Glutamatergic neuron (in vitro differentiated cells): Measurements from ENCODE around the gene SLC45A2. TPM values are rescaled to one million over a fixed set of nuclear protein-coding genes. Genes with fewer than 3 reads are reported as not detected.
"Not testable (repeated sequence)": the region's sequence is repeated elsewhere in the genome, so short reads cannot be mapped to it uniquely, and the experiment has no call there.

ENCODE experiments used
- DNase-seq: peaks from one replicate; pipeline ENCODE4 v3.0.0; 2022
- H3K27ac Mint-ChIP-seq: one replicate; pipeline ENCODE4 v1.8.0; 2020; ENCODE audit warnings: mild to moderate bottlenecking, mixed read lengths, inconsistent platforms; ENCODE audit not compliant: unreplicated experiment
- H3K27me3 Mint-ChIP-seq: one replicate; pipeline ENCODE4 v1.8.0; 2020; ENCODE audit warnings: mild to moderate bottlenecking, moderate library complexity, mixed read lengths, inconsistent platforms; ENCODE audit not compliant: unreplicated experiment
- H3K36me3 Mint-ChIP-seq: one replicate; pipeline ENCODE4 v1.8.0; 2020; ENCODE audit warnings: mild to moderate bottlenecking, mixed read lengths, inconsistent platforms; ENCODE audit not compliant: unreplicated experiment
- H3K4me1 Mint-ChIP-seq: one replicate; pipeline ENCODE4 v1.8.0; 2020; ENCODE audit warnings: mild to moderate bottlenecking, low read depth, mixed read lengths, inconsistent platforms; ENCODE audit not compliant: unreplicated experiment
- H3K4me3 Mint-ChIP-seq: one replicate; pipeline ENCODE4 v1.8.0; 2020; ENCODE audit warnings: mild to moderate bottlenecking, mixed read lengths, inconsistent platforms; ENCODE audit not compliant: unreplicated experiment
- H3K9me3 Mint-ChIP-seq: one replicate; pipeline ENCODE4 v1.8.0; 2020; ENCODE audit warnings: mild to moderate bottlenecking, moderate library complexity, mixed read lengths, inconsistent platforms; ENCODE audit not compliant: unreplicated experiment
- CTCF ChIP-seq: fragments of 200-600 bp; sonication (generic); IDR thresholded peaks from one replicate; pipeline ENCODE4 v1.5.0; 2021; ENCODE audit not compliant: partially characterized antibody, unreplicated experiment
- total RNA-seq: library from RNA; stranded (reverse); fragmentation: NEBNext Ultra II Directional; extraction: Animal tissue kit (Norgen Biotek cat#: 25700); gene quantifications from one replicate; pipeline ENCODE4 v1.2.1, GENCODE V29; 2021; ENCODE audit not compliant: unreplicated experiment

Gene SLC45A2
- total RNA-seq, 1 donor from 2014 or later: 0.76 TPM

DNA sequence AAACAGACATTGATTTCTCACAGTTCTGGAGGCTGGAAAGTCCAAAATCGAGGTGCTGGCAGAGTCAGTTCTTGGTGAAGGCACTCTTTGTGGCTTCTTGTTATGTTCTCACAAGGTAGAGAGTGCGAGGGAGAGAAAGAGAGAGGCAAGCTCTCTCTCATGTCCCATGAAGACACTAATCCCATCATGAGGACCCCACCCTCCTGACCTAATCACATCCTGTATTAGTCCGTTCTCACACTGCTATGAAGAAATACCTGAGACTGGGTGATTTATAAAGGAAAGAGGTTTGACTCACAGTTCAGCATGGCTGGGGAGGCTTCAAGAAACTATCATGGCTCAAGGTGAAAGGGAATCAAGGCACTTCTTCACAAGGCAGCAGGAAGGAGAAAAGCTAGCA, 29.1 kb upstream of the SLC45A2 start:
- H3K4me3 Mint-ChIP-seq: no peak overlapping the region
- peaks cover 1% of the 10 kb centered on the region for H3K9me3 Mint-ChIP-seq
- DNase-seq: no peak
- H3K27me3 Mint-ChIP-seq: no peaks in the 10 kb centered on the region
- H3K27ac Mint-ChIP-seq: no peak overlapping the region
- TF ChIP-seq CTCF: no peak
- no peaks in the 10 kb centered on the region for H3K36me3 Mint-ChIP-seq
- H3K4me1 Mint-ChIP-seq: peaks cover 5% of the 10 kb centered on the region

DNA sequence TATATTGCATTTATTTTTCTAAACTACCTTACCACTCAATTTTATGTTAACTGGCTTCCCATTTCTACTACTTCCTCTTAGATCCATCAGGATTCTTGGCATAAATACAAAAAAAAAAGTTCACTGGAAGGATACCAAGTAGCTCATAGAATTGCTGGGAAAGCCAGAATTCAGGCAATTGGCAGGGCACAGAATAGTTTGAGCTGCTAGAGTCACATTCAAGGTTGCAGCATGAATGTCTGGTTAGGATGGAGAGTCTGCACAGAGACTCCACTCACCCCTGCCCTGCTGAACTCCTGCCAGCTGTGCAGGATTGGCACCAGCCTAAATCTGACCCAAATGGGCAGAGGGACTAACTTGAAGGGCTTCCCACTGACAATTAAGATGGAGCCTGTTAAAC, 28.3 kb upstream of the SLC45A2 start:
- Mint-ChIP-seq H3K27ac (no peak overlapping the region), H3K9me3 (peaks cover 1% of the 10 kb centered on the region), H3K27me3 (no peaks in the 10 kb centered on the region), H3K36me3 (no peaks in the 10 kb centered on the region), H3K4me1 (peaks cover 5% of the 10 kb centered on the region), H3K4me3 (no peak overlapping the region)
- no peak for DNase-seq
- TF ChIP-seq CTCF: no peak

GRCh38 chr5:34011536-34011935, 27.0 kb upstream of the SLC45A2 start:
- H3K27ac Mint-ChIP-seq: no peak overlapping the region
- peaks cover 2% of the 10 kb centered on the region for H3K27me3 Mint-ChIP-seq
- H3K9me3 Mint-ChIP-seq: peaks cover 5% of the 10 kb centered on the region
- no peak for DNase-seq
- no peak for TF ChIP-seq CTCF
- H3K4me3 Mint-ChIP-seq: no peak overlapping the region
- H3K36me3 Mint-ChIP-seq: no peaks in the 10 kb centered on the region
- H3K4me1 Mint-ChIP-seq: peaks cover 9% of the 10 kb centered on the region

GRCh38 chr5:34010146-34010545, 25.7 kb upstream of the SLC45A2 start:
- DNase-seq, H3K36me3 Mint-ChIP-seq, H3K4me3 Mint-ChIP-seq, H3K9me3 Mint-ChIP-seq, H3K27ac Mint-ChIP-seq, H3K4me1 Mint-ChIP-seq, H3K27me3 Mint-ChIP-seq: not testable (repeated sequence)

GRCh38 chr5:34009610-34010009, 25.1 kb upstream of the SLC45A2 start:
- Mint-ChIP-seq H3K27me3 (peaks cover 4% of the 10 kb centered on the region), H3K4me3 (no peak overlapping the region), H3K27ac (no peak overlapping the region), H3K4me1 (peaks cover 9% of the 10 kb centered on the region), H3K36me3 (no peaks in the 10 kb centered on the region), H3K9me3 (peaks cover 5% of the 10 kb centered on the region)
- no peak for TF ChIP-seq CTCF
- no peak for DNase-seq

DNA sequence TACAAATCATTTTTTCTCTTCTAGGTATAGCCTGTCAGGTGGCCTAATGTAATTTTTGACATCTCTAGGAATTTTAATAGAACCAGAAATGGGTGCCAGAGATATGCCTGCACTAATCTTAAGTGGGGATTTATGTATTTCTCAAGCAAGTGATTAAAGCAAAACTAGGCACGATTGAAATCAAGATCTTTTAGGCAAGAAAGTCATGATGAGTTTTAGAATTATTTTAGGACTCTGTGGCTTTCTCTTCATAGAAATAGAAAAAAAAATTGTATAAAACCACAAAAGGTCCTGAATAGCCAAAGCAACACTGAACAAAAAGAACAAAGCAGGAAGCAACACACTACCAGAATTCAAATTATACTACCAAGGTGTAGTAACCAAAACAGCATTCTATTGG, 24.3 kb upstream of the SLC45A2 start:
- Mint-ChIP-seq H3K27ac (peak overlapping the region; percentile 97), H3K36me3 (peaks cover 1% of the 10 kb centered on the region), H3K9me3 (peaks cover 5% of the 10 kb centered on the region), H3K4me3 (peak overlapping the region; percentile 89), H3K27me3 (peaks cover 4% of the 10 kb centered on the region), H3K4me1 (peaks cover 9% of the 10 kb centered on the region)
- DNase-seq: no peak
- no peak for TF ChIP-seq CTCF
